ENCODE measurements around the gene OPCML. TPM values are rescaled to one million over a fixed set of nuclear protein-coding genes. Genes with fewer than 3 reads are reported as not detected.

OPCML gene
- total RNA-seq, 1 experiment from 2014 or later, result 0.13 TPM

GRCh38 chr11:133360860-133361688, 171.2 kb downstream of the OPCML start:
- intact Hi-C loops (cut with micrococcal nuclease; ENCODE audit: unreplicated experiment), result no loop called here
- Histone ChIP-seq H3K36me3 (ENCODE audit: insufficient read depth, low read length, poor library complexity, severe bottlenecking) (no peaks in the 10 kb centered on the region), H3K4me3 (ENCODE audit: low read depth, low read length, poor library complexity, severe bottlenecking) (no peak overlapping the region), H3K27me3 (replicated peaks; ENCODE audit: insufficient read depth, low read depth, low read length, poor library complexity) (no peaks in the 10 kb centered on the region), H3K9me3 (ENCODE audit: low read depth, low read length, poor library complexity, severe bottlenecking) (peaks cover 18% of the 10 kb centered on the region), H3K27ac (ENCODE audit: low read depth, low read length, poor library complexity, severe bottlenecking) (no peak overlapping the region), H3K4me1 (ENCODE audit: insufficient read depth, low read length, poor library complexity, severe bottlenecking) (no peaks in the 10 kb centered on the region)
- ChIA-PET POLR2A (ENCODE audit: low non-redundant PET) (no interaction called here), CTCF (no interaction called here)
- no TSS peak for BruUV-seq (replicated peaks)
- TF ChIP-seq CTCF (conservative IDR thresholded peaks at IDR 0.05; ENCODE audit: low read depth, low read length) (no peak), EZH2 (IDR thresholded peaks at IDR 0.05; ENCODE audit: borderline replicate concordance, low read depth, low read length, poor library complexity, severe bottlenecking) (no peak)
- no peak for DNase-seq (ENCODE audit: low spot score)

- no peak for DNase-seq (ENCODE audit: low spot score)
- Histone ChIP-seq H3K9me3 (ENCODE audit: low read depth, low read length, poor library complexity, severe bottlenecking) (peaks cover 26% of the 10 kb centered on the region), H3K27ac (ENCODE audit: low read depth, low read length, poor library complexity, severe bottlenecking) (no peak overlapping the region), H3K4me1 (ENCODE audit: insufficient read depth, low read length, poor library complexity, severe bottlenecking) (no peaks in the 10 kb centered on the region), H3K27me3 (replicated peaks; ENCODE audit: insufficient read depth, low read depth, low read length, poor library complexity) (no peaks in the 10 kb centered on the region), H3K36me3 (ENCODE audit: insufficient read depth, low read length, poor library complexity, severe bottlenecking) (no peaks in the 10 kb centered on the region), H3K4me3 (ENCODE audit: low read depth, low read length, poor library complexity, severe bottlenecking) (no peak overlapping the region)
- intact Hi-C loops (cut with micrococcal nuclease; ENCODE audit: unreplicated experiment), result no loop called here
- CTCF ChIA-PET, result no interaction called here
- no peak for TF ChIP-seq EZH2 (IDR thresholded peaks at IDR 0.05; ENCODE audit: borderline replicate concordance, low read depth, low read length, poor library complexity, severe bottlenecking)
- TF ChIP-seq CTCF (conservative IDR thresholded peaks at IDR 0.05; ENCODE audit: low read depth, low read length), result no peak
- BruUV-seq (replicated peaks), result no TSS peak
- POLR2A ChIA-PET (ENCODE audit: low non-redundant PET), result no interaction called here
Measured at GRCh38 chr11:133355095-133355494, 177.2 kb downstream of the OPCML start.

- Histone ChIP-seq H3K27ac (ENCODE audit: low read depth, low read length, poor library complexity, severe bottlenecking) (no peak overlapping the region), H3K9me3 (ENCODE audit: low read depth, low read length, poor library complexity, severe bottlenecking) (peaks cover 23% of the 10 kb centered on the region), H3K36me3 (ENCODE audit: insufficient read depth, low read length, poor library complexity, severe bottlenecking) (no peaks in the 10 kb centered on the region), H3K4me3 (ENCODE audit: low read depth, low read length, poor library complexity, severe bottlenecking) (no peak overlapping the region), H3K27me3 (replicated peaks; ENCODE audit: insufficient read depth, low read depth, low read length, poor library complexity) (no peaks in the 10 kb centered on the region), H3K4me1 (ENCODE audit: insufficient read depth, low read length, poor library complexity, severe bottlenecking) (no peaks in the 10 kb centered on the region)
- intact Hi-C loops (cut with micrococcal nuclease; ENCODE audit: unreplicated experiment), result no loop called here
- BruUV-seq (replicated peaks), result no TSS peak
- TF ChIP-seq EZH2 (IDR thresholded peaks at IDR 0.05; ENCODE audit: borderline replicate concordance, low read depth, low read length, poor library complexity, severe bottlenecking) (no peak), CTCF (conservative IDR thresholded peaks at IDR 0.05; ENCODE audit: low read depth, low read length) (no peak)
- no peak for DNase-seq (ENCODE audit: low spot score)
- ChIA-PET CTCF (no interaction called here), POLR2A (ENCODE audit: low non-redundant PET) (no interaction called here)
Measured at GRCh38 chr11:133354069-133354468, 178.2 kb downstream of the OPCML start.

Data from A673 (cell line).